Heart left ventricle (tissue), 13 donors: ENCODE results near the gene ANO2.

Source experiments
- POLR2A ChIP-seq, 2 donors: fragments of 450-650 bp; IDR thresholded peaks; one replicate each; pipeline ENCODE4 v1.6.1; 2017; ENCODE audit warnings: antibody characterized with exemption in 2 of 2, mild to moderate bottlenecking in 2 of 2, moderate library complexity in 2 of 2
- TF ChIP-seq, protein P1 (sequence below), 12 donors: fragments of 200-600 bp; sonication (generic) in 4 of 12; IDR thresholded peaks; one replicate each; pipeline versions ENCODE4 v1.5.0 to v1.8.0; 2018 to 2022; ENCODE audit warnings: antibody characterized with exemption in 12 of 12, mild to moderate bottlenecking in 5 of 12
- donor health status: ischemic (EF 13 %, LVEDD 7.1; RV severe dilation, severe dysfunction).
- donor health status: DM: no; HTN: yes; CAD: no.
- donor health status: DM: no; HTN: no; CAD: no.
- donor health status: ischemic (EF 25% LVEDD 6.9; RV normal size, moderate dysfunction).
- donor health status: ischemic (EF 25% LVEDD 5.7; RV mildly dilated, moderate dysfunction).
- donor health status: ischemic (EF 35%, LVEDD 5.7; RV mildly dilated, moderate dysfunction).
- donor health status: nonischemic (EF 11% LVEDD 7.7; RV severe dilation, severe dysfunction).
- donor health status: DM: yes; HTN: yes; CAD: no.
- donor health status: PGD.
- donor health status: ischemic (EF 29% LVEDD 5.4; RV normal size, mild dysfunction).
- donor health status: nonischemic (EF 23%, LVEDD 6.1; RV moderate dilation, normal function).

DNA sequence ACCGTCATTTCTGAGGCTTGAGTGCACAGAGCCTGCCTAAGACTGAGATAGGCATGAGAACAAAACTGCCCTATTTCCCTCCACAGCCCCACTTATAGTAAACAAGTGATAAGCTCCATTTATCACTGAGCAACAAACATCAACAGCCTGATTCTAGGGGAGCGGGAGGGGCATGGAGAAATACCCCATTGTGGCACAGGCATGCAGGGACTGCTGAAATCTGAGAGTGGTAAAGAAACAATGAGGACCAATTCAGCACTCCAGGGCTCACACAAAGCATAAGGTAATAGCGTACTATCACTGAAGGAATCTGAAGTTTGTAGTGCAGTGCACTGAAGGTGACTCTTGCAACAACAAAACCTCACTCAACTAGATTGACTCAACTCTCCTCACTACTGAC is 186.7 kb downstream of the ANO2 start:
- TF ChIP-seq, protein P1, sequence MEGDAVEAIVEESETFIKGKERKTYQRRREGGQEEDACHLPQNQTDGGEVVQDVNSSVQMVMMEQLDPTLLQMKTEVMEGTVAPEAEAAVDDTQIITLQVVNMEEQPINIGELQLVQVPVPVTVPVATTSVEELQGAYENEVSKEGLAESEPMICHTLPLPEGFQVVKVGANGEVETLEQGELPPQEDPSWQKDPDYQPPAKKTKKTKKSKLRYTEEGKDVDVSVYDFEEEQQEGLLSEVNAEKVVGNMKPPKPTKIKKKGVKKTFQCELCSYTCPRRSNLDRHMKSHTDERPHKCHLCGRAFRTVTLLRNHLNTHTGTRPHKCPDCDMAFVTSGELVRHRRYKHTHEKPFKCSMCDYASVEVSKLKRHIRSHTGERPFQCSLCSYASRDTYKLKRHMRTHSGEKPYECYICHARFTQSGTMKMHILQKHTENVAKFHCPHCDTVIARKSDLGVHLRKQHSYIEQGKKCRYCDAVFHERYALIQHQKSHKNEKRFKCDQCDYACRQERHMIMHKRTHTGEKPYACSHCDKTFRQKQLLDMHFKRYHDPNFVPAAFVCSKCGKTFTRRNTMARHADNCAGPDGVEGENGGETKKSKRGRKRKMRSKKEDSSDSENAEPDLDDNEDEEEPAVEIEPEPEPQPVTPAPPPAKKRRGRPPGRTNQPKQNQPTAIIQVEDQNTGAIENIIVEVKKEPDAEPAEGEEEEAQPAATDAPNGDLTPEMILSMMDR (IDR thresholded peaks at IDR 0.05), result no peak
- no peak for TF ChIP-seq POLR2A (IDR thresholded peaks at IDR 0.05)
